C4-2B (cell line): ENCODE results near the gene SNX14.
"Not testable (repeated sequence)": the region's sequence is repeated elsewhere in the genome, so short reads cannot be mapped to it uniquely, and the experiment has no call there.

Experiments
- CTCF ChIP-seq: fragments of 450-650 bp; conservative IDR thresholded peaks from 2 replicates; pipeline ENCODE4 v1.5.1; 2017; ENCODE audit warnings: mild to moderate bottlenecking
- ZFX ChIP-seq: fragments of 450-650 bp; IDR thresholded peaks from 2 replicates; pipeline ENCODE4 v1.6.1; 2017

DNA sequence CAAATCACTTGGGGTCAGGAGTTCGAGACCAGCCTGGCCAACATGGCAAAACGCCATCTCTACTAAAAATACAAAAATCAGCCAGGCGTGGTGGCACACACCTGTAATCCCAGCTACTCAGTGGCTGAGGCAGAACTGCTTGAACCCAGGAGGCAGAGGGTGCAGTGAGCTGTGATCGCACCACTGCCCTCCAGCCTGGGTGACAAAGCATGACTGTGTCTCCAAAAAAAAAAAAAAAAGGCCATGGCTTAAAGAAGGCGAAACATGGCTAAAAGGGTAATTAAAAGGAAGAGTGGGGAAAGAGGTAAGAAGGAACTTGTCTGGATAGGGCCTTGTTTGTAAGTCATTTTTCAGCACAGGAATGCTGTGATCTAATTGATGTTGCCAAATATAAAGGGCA, 37.5 kb upstream of the SNX14 start:
- TF ChIP-seq CTCF, ZFX: not testable (repeated sequence)
